ENCODE results near the gene DNAH3.
"Not testable (repeated sequence)": the region's sequence is repeated elsewhere in the genome, so short reads cannot be mapped to it uniquely, and the experiment has no call there.

DNAH3 gene

DNA sequence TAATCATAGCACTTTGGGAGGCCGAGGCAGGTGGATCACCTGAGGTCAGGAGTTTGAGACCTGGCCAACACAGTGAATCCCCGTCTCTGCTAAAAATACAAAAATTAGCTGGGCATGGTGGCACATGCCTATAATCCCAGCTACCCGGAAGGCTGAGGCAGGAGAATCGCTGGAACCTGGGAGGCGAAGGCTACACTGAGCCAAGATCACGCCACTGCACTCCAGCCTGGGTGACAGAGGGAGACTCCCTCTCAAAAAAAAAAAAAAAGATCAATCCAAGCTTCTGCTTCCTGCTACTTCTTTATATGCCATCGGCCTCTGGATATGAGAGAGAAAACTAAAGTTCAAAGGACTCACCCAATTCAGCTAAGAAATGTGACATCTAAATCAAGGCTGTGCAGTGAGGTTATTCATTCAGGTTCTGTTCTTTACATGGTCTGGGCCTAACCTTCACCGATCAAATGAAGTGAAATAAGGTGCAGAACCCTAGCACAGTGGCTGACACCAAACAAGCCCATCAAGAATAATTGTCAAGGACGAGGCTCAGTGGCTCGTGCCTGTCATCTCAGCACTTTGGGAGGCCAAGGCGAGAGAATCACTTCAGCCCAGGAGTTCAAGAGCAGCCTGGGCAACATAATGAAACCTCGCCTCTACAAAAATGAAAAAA lies 35.1 kb upstream of the DNAH3 start:
- Histone ChIP-seq H3K9ac (ENCODE audit: low read length) (no peak overlapping the region), H3K4me1 (ENCODE audit: control insufficient read depth, insufficient read depth, low read length) (peaks cover 8% of the 10 kb centered on the region), H3K36me3 (ENCODE audit: control insufficient read depth, insufficient read depth, low read length, severe bottlenecking) (peaks cover 16% of the 10 kb centered on the region), H3K9me3 (ENCODE audit: control insufficient read depth, low read length) (no peaks in the 10 kb centered on the region), H3K27me3 (replicated peaks; ENCODE audit: control insufficient read depth, insufficient read depth, low read length) (no peaks in the 10 kb centered on the region), H3K4me3 (ENCODE audit: low read length) (no peak overlapping the region)
- no peak for DNase-seq (ENCODE audit: low read depth)

DNA sequence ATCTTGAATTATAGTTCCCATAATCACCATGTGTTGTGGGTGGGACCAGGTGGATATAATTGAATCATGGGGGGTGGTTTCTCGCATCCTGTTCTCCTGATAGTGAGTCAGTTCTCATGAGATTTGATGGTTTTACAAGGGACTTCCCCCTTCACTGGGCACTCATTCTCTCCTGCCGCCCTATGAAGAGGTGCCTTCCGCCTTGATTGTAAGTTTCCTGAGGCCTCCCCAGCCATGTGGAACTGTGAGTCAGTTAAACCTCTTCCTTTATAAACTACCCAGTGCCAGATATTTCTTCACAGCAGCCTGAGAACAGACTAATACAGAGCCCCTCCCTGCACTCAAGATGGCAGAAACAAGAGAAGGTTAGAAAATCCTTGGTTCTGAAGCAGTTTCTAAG lies 34.2 kb upstream of the DNAH3 start:
- DNase-seq (ENCODE audit: low read depth) = no peak

DNA sequence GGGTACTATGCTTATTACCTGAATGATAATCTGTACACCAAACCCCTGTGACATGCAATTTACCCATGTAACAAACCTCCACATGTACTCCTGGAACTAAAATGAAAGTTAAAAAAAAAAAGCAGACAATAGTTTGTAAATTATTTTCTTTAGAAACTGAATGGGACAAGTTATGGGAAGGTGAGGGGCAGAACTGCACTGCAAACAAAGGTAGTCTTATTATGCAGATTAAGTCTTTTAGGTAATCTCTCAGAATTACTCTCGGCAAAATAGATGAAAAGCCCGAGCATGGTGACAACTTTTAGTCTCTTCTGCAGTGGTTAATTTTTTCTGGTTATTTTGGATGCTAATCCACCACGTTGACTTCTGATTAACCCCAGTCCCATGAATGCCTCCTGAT lies 33.3 kb upstream of the DNAH3 start:
- Histone ChIP-seq H3K4me3 (ENCODE audit: low read length) (no peak overlapping the region), H3K9ac (ENCODE audit: low read length) (no peak overlapping the region), H3K4me1 (ENCODE audit: control insufficient read depth, insufficient read depth, low read length) (peaks cover 18% of the 10 kb centered on the region), H3K27me3 (replicated peaks; ENCODE audit: control insufficient read depth, insufficient read depth, low read length) (no peaks in the 10 kb centered on the region), H3K36me3 (ENCODE audit: control insufficient read depth, insufficient read depth, low read length, severe bottlenecking) (peaks cover 28% of the 10 kb centered on the region), H3K9me3 (ENCODE audit: control insufficient read depth, low read length) (no peaks in the 10 kb centered on the region)
- DNase-seq (ENCODE audit: low read depth) = no peak

More for the DNA sequence above, 34.2 kb upstream of the DNAH3 start:
- no peak overlapping the region for H3K9ac ChIP-seq (ENCODE audit: low read length)
- peaks cover 10% of the 10 kb centered on the region for H3K4me1 ChIP-seq (ENCODE audit: control insufficient read depth, insufficient read depth, low read length)
- no peak overlapping the region for H3K4me3 ChIP-seq (ENCODE audit: low read length)
- no peaks in the 10 kb centered on the region for H3K9me3 ChIP-seq (ENCODE audit: control insufficient read depth, low read length)
- peaks cover 22% of the 10 kb centered on the region for H3K36me3 ChIP-seq (ENCODE audit: control insufficient read depth, insufficient read depth, low read length, severe bottlenecking)
- H3K27me3 ChIP-seq (replicated peaks; ENCODE audit: control insufficient read depth, insufficient read depth, low read length) = no peaks in the 10 kb centered on the region

GRCh38 chr16:21179983-21180365 lies 29.3 kb upstream of the DNAH3 start:
- H3K9ac ChIP-seq (ENCODE audit: low read length) = no peak overlapping the region
- H3K9me3 ChIP-seq (ENCODE audit: control insufficient read depth, low read length) = no peaks in the 10 kb centered on the region
- DNase-seq (ENCODE audit: low read depth) = no peak
- H3K4me1 ChIP-seq (ENCODE audit: control insufficient read depth, insufficient read depth, low read length) = peaks cover 10% of the 10 kb centered on the region
- no peak overlapping the region for H3K4me3 ChIP-seq (ENCODE audit: low read length)
- H3K27me3 ChIP-seq (replicated peaks; ENCODE audit: control insufficient read depth, insufficient read depth, low read length) = no peaks in the 10 kb centered on the region
- peaks cover 55% of the 10 kb centered on the region for H3K36me3 ChIP-seq (ENCODE audit: control insufficient read depth, insufficient read depth, low read length, severe bottlenecking)

DNA sequence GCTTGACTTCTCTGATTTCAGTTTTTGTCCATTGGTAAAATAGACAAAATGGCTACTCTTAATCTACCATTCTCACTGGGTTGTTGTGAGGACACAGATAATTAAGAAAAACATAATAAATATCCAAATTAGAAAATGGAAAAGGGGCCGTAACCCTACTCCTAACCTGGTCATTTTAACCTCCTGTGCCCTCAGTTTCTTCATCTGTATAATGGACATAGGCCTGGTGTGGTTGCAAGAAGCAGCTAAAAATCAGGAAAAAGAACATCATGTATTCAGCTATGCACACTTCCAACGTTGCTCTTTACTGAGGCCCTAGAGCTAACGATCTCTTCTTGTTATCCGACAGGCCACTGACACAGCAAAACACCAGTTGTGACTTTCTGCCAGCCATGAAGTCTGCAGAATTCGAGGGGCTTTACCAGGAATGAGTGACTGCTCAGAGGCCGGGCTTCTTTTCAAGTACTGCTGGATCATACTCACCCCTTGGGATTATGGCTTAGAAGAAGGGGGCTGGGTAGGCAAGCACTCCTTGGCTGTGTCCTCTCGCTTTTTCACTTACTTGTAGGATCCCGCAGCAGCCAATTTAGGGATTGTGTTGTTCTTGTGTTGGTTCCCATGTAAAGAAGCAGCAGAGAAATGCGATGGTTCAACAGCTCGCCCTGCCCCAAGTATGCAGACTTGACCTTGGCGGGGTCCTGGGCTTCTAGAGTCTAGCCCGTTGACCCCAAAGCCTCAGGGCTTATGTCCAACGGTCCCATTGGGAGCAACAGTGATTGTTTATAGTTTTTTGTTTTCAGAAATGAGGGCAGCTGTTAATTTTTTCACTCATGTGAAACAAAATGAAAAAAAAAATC lies 28.7 kb upstream of the DNAH3 start:
- Histone ChIP-seq H3K36me3 (ENCODE audit: control insufficient read depth, insufficient read depth, low read length, severe bottlenecking) (peaks cover 61% of the 10 kb centered on the region), H3K27me3 (replicated peaks; ENCODE audit: control insufficient read depth, insufficient read depth, low read length) (no peaks in the 10 kb centered on the region), H3K9ac (ENCODE audit: low read length) (no peak overlapping the region), H3K9me3 (ENCODE audit: control insufficient read depth, low read length) (no peaks in the 10 kb centered on the region), H3K4me3 (ENCODE audit: low read length) (no peak overlapping the region), H3K4me1 (ENCODE audit: control insufficient read depth, insufficient read depth, low read length) (peaks cover 10% of the 10 kb centered on the region)
- DNase-seq (ENCODE audit: low read depth) = no peak

DNA sequence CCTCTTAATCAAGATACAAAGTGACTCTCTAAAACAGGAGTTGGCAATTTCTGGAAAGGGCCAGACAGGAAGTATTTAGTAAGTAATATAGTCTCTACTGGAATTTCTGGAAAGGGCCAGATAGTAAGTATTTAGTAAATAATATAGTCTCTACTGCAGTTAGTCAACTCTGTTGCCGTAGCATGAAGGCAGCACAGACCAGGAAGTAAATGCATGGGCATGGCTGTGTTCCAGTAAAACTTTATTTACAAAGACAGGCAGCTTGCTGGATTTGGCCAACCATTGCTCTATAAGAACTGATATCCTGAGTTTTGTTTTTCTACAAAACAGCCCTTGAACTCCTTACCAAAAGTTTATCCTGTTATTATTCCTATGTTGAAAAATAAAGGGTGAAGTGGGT lies 24.8 kb upstream of the DNAH3 start:
- Histone ChIP-seq H3K9me3 (ENCODE audit: control insufficient read depth, low read length) (no peaks in the 10 kb centered on the region), H3K27me3 (replicated peaks; ENCODE audit: control insufficient read depth, insufficient read depth, low read length) (no peaks in the 10 kb centered on the region), H3K36me3 (ENCODE audit: control insufficient read depth, insufficient read depth, low read length, severe bottlenecking) (peaks cover 79% of the 10 kb centered on the region), H3K9ac (ENCODE audit: low read length) (no peak overlapping the region), H3K4me3 (ENCODE audit: low read length) (no peak overlapping the region), H3K4me1 (ENCODE audit: control insufficient read depth, insufficient read depth, low read length) (peaks cover 10% of the 10 kb centered on the region)
- DNase-seq (ENCODE audit: low read depth) = no peak

DNA sequence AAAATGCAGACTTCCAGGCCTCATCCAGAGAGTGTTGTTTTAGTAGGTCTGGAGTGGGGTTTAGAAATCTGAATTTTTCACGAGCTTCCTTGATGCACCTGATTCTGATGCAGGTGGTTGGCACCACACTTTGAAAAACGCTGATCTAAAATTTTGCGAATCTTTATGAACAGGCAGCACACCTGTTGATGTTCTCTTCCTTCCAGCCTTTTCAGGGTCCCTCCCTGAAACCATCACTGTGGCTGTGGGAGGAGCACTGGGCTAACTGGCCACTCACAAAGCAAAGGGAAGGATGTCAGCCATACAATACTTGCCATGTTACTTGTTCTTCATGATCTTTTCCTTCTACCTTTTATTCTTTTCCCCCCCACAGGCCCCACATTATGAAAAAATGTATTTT lies 22.0 kb upstream of the DNAH3 start:
- DNase-seq (ENCODE audit: low read depth) = no peak
- Histone ChIP-seq H3K36me3 (ENCODE audit: control insufficient read depth, insufficient read depth, low read length, severe bottlenecking) (peaks cover 70% of the 10 kb centered on the region), H3K4me1 (ENCODE audit: control insufficient read depth, insufficient read depth, low read length) (peaks cover 6% of the 10 kb centered on the region), H3K27me3 (replicated peaks; ENCODE audit: control insufficient read depth, insufficient read depth, low read length) (no peaks in the 10 kb centered on the region), H3K9ac (ENCODE audit: low read length) (no peak overlapping the region), H3K4me3 (ENCODE audit: low read length) (no peak overlapping the region), H3K9me3 (ENCODE audit: control insufficient read depth, low read length) (no peaks in the 10 kb centered on the region)

GRCh38 chr16:21170116-21170515 lies 19.5 kb upstream of the DNAH3 start:
- not testable (repeated sequence) for H3K27me3 ChIP-seq (replicated peaks; ENCODE audit: control insufficient read depth, insufficient read depth, low read length); DNase-seq (ENCODE audit: low read depth); H3K4me3 ChIP-seq (ENCODE audit: low read length); H3K9me3 ChIP-seq (ENCODE audit: control insufficient read depth, low read length); H3K4me1 ChIP-seq (ENCODE audit: control insufficient read depth, insufficient read depth, low read length); H3K9ac ChIP-seq (ENCODE audit: low read length)
- H3K36me3 ChIP-seq (ENCODE audit: control insufficient read depth, insufficient read depth, low read length, severe bottlenecking) = peaks cover 71% of the 10 kb centered on the region

DNA sequence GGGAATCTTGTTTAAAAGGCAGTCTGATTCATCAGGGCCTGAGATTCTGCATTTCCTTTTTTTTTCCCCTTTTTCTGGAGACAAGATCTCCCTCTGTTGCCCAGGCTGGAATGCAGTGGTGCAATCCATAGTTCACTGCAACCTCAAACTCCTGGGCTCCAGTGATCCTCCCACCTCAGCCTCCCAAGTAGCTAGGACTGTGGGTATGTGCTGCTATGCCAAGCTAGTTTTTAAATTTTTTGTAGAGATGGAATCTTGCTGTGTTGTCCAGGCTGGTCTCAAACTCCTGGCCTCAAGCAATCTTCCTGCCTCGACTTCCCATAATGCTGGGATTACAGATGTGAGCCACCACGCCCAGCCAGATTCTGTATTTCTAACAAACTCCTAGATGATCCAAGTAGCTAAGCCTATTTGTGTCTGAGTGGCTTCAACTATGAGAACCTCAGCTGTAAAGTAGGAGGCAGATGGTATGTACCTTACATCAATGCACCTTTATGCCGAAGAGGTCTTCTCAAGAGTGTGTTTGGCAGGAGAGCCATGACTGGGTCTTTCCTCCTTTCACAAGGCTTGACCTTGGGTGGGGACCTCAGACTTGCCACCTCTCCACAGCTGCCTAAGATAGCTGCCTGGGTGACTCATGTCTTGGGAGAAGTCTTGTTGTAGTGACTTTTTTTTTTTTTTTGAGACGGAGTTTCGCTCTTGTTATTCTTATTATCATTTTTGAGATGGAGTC lies 18.8 kb upstream of the DNAH3 start:
- H3K4me3 ChIP-seq (ENCODE audit: low read length) = no peak overlapping the region
- H3K9ac ChIP-seq (ENCODE audit: low read length) = no peak overlapping the region
- DNase-seq (ENCODE audit: low read depth) = peak; percentile 21
- peaks cover 68% of the 10 kb centered on the region for H3K36me3 ChIP-seq (ENCODE audit: control insufficient read depth, insufficient read depth, low read length, severe bottlenecking)
- no peaks in the 10 kb centered on the region for H3K9me3 ChIP-seq (ENCODE audit: control insufficient read depth, low read length)
- peaks cover 6% of the 10 kb centered on the region for H3K4me1 ChIP-seq (ENCODE audit: control insufficient read depth, insufficient read depth, low read length)
- H3K27me3 ChIP-seq (replicated peaks; ENCODE audit: control insufficient read depth, insufficient read depth, low read length) = no peaks in the 10 kb centered on the region

DNA sequence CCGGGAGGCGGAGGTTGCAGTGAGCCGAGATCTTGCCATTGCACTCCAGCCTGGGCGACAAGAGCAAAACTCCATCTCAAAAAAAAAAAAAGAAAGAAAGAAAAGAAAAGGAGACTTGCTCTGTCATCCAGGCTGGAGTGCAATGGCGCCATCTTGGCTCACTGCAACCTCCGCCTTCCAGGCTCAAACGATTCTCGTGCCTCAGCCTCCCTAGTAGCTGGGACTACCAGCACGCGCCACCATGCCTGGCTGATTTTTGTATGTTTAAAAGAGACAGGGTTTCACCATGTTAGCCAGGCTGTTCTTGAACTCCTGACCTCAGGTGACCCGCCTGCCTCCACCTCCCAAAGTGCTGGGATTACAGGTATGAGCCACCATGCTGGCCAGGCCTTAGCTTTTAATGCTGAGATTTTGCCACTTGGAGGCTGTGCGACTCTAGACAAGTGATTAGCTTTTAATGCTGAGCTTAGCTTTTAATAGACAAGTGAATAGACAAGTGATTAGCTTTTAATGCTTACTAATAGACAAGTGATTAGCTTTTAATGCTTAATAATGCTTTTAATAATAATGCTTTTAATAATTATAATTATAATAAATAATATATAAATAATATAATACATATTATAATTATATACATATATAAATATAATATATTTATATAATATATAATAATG lies 17.4 kb upstream of the DNAH3 start:
- Histone ChIP-seq H3K27me3 (replicated peaks; ENCODE audit: control insufficient read depth, insufficient read depth, low read length) (no peaks in the 10 kb centered on the region), H3K9me3 (ENCODE audit: control insufficient read depth, low read length) (no peaks in the 10 kb centered on the region), H3K4me3 (ENCODE audit: low read length) (no peak overlapping the region), H3K36me3 (ENCODE audit: control insufficient read depth, insufficient read depth, low read length, severe bottlenecking) (peaks cover 62% of the 10 kb centered on the region), H3K4me1 (ENCODE audit: control insufficient read depth, insufficient read depth, low read length) (peaks cover 15% of the 10 kb centered on the region), H3K9ac (ENCODE audit: low read length) (no peak overlapping the region)
- no peak for DNase-seq (ENCODE audit: low read depth)

DNA sequence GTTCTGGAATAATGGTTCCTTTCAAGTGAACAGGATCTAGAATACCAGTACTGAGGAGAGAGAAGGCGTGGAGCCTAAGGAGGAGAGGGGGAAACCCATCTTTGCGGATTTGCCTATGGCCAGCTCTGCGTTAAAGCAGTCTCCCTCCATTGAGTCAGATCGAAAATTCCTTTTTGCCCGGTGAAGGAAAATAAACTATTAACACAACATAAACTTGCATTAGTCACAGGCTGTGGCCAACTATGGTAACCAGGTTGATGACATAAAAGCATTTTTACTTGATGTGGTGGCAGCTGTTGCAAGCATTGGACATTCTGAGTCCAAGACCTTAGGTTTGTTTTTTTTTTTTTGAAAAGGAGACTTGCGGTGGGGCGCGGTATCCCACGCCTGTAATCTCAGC lies 16.7 kb upstream of the DNAH3 start:
- Histone ChIP-seq H3K9ac (ENCODE audit: low read length) (no peak overlapping the region), H3K36me3 (ENCODE audit: control insufficient read depth, insufficient read depth, low read length, severe bottlenecking) (peaks cover 55% of the 10 kb centered on the region), H3K4me1 (ENCODE audit: control insufficient read depth, insufficient read depth, low read length) (peaks cover 22% of the 10 kb centered on the region), H3K9me3 (ENCODE audit: control insufficient read depth, low read length) (no peaks in the 10 kb centered on the region), H3K27me3 (replicated peaks; ENCODE audit: control insufficient read depth, insufficient read depth, low read length) (no peaks in the 10 kb centered on the region), H3K4me3 (ENCODE audit: low read length) (no peak overlapping the region)
- DNase-seq (ENCODE audit: low read depth) = peak; percentile 61
